Measurements from ENCODE around the gene CLIP1.

GRCh38 chr12:122312926-122313325 is 109.5 kb downstream of the CLIP1 start:
- TF ChIP-seq CTCF (optimal IDR thresholded peaks at IDR 0.05 in 1 of 3, IDR thresholded peaks at IDR 0.05 in 1 of 3, conservative IDR thresholded peaks at IDR 0.05 in 1 of 3; ENCODE audit: extremely low read depth in 1 of 3, insufficient read depth in 2 of 3, low read length in 3 of 3) (no peak), EZH2 (IDR thresholded peaks at IDR 0.05; ENCODE audit: low read length) (no peak)
